GM21723 (cell line): ENCODE data around the gene PRKN.

Experiments
- ATAC-seq: cut with Tn5 transposase; IDR thresholded peaks from one replicate; pipeline ENCODE4 v1.9.1; 2021; ENCODE audit warnings: mild to moderate bottlenecking, moderate library complexity; ENCODE audit not compliant: unreplicated experiment

Gene PRKN

DNA sequence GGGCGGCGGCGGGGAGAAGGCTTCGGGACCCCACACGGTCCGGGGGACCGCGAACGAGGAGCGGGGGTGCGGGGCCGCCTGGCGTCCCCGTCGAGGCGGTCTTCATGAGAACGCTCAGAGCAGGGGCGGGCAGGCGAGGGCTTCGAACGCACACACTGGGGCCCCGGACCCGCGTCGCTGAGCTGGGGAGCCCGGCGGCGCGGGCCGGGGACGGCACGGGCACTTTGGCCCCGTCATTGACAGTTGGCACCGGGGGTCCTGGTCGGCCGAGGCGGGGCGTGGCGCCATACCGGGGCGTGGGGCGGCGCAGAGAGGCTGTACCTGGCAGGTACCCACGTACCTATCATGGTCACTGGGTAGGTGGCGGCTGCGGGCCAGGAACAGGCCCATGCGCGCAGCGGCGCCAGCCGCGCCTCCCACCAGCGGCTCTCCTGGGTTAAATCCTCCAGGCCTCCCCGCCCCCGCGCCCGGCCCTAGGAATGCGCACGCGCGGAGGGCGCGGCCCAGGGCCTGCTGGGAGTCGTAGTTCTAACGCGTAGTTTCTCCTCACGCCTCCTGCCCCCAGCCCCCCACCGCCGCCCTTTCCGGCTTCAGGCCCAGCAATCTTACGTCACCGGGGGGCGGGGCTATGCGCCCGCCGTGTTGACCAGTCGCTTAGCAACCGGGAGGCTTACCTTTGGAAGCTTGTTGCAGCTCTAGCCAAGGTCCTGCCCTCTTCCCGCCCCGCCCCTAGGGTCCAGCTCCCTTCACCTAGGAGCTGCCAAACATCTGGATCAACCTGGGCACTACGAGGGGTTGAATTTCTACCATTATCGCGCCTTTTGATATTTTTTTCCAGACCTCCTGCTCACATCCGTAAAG is at the start of gene PRKN, which contains the start of gene PACRG:
TSS of gene PRKN (minus strand) at position 445 of the 861 bp plus-strand sequence.
TSS of gene PACRG (plus strand) at position 653 of the 861 bp plus-strand sequence.
- peak; percentile 99 for ATAC-seq

- no peak for ATAC-seq
Measured at GRCh38 chr6:162777091-162777490, 49.5 kb upstream of the PRKN start.

DNA sequence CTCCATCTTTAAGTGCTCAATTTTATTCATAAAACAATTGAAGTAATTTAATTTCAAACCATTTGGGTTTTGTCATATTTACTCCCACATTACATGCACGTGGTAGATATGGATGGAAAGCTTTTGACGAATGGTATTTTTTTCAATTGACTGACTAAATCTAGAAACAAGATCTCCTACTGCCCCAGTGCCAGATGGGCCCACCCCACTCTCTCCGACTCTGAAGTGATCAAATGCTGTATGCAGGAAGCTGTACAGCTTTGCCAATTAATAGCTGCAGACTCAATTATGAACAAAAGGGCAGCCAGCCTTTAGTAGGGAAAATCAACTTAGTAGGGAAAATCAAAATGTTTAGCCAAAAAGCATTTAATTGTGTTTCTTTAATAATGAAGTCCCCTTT is 46.4 kb upstream of the PRKN start:
- ATAC-seq: no peak

DNA sequence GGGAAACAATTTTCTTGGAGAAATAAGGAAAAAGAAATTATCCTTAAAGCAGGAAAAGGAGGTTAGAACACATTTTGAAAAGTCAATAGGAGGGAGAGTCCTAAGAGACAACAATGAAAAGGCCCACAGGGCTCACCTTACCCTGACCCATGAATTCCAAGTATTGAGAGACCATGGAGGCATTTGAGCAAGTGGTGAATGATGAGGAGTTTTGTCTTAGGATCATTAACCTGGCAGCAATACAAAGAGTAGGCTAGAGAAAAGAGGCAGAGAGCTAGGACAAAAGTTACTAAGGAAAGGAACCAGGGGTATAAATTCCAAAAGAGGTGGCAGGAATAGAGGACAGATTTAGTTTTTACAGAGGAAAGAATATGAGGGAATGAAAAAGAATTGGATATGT is 44.9 kb upstream of the PRKN start:
- no peak for ATAC-seq

DNA sequence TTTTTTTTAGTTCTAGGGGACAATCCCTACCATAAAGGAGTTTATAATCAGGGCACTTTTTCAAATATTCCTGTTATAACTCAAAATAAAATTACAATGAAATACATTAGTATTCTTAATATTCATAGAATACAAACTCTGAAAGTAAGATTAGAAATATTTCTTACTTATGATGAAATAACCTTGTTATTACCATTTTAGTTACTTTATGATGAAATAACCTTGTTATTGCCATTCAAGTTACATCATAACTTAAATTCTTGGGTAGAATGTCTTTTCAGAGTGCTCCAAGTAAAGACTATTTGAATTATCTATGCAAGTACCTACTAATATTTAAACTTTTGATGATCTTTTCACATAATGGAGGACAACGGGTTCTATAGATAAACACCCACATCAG is 43.4 kb upstream of the PRKN start:
- no peak for ATAC-seq

GRCh38 chr6:162770136-162770535 is 42.6 kb upstream of the PRKN start:
- no peak for ATAC-seq

DNA sequence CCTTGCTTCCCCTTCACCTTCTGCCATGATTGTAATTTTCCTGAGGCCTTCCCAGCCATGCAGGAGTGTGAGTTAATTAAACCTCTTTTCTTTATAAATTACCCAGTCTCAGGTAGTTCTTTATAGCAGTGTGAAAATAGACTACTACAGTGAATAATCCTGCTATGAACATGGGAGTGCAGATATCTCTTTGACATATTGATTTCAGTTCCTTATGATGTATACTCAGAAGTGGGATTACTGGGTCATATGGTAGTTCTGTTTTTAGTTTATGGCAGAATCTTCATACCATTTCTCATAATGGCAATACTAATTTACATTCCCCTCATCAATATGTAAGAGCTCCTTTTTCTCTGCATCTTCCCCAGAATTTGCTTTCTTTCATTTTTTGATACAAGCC is 26.2 kb upstream of the PRKN start:
- no peak for ATAC-seq

GRCh38 chr6:162751211-162751859 is 23.8 kb upstream of the PRKN start:
- no peak for ATAC-seq

DNA sequence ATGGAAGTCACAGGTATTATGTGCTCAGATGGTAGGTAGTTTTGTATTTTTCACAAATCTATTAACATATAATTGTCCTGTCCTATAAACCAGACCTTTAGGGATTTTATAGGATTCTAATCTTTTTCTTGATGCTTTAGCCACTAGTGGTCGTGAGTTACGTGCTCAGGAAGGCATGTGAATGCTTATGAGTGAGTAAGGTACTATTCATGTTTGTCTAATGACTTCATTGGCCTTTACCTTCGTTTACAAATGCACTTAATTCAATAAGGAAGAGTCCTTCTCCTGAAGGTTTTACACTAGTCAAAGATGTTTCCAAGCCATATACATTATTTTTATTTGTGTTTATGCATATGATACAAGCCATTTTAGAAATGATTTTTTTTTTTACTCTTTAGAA is 23.2 kb upstream of the PRKN start:
- ATAC-seq: no peak

DNA sequence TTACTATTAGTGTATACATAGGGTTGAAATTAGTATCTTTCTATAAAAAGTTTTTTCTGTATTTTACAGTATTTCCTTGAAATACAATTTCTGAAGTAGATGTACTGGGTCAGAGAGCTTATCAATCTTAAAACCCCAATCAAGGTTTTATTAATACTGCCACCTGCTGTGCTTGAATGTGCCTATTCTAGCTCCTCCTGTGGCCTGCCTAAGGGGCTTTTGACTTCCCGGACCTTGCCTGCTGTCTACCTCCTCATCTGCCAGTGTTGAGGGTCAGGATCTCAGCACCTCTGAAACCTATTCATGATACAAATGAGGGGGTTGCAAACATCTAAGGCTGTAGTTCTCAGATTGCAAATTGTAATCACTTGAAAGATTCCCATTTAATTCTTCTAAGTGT is 9.4 kb upstream of the PRKN start:
- ATAC-seq: no peak

- no peak for ATAC-seq
Measured at GRCh38 chr6:162733489-162733888, 5.9 kb upstream of the PRKN start.

DNA sequence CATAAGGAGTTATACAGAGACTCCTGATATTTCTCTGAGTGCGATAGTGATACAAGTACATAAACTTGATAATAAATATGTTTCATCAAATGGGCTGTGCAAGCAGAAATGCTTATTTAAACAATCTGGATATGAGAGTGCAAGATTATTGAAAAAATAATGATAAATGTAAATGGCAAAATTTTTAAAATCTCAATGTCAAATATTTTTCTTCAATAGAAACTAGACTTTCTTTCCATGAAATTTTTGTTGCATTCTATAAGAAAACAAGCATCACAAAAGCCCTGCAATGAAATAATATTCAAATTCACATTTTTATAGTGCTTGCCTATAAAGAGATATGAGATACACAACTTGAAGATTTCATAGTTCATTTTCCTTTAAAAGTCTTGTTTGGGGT is 2.9 kb upstream of the PRKN start:
- ATAC-seq: no peak

- no peak for ATAC-seq
Measured at GRCh38 chr6:162728706-162729105, 1.1 kb upstream of the PRKN start.

GRCh38 chr6:162728197-162728596 is 631 bp upstream of the PRKN start:
- ATAC-seq: no peak

- peak; percentile 16 for ATAC-seq
Measured at GRCh38 chr6:162726947-162727321, 632 bp downstream of the PRKN start.

DNA sequence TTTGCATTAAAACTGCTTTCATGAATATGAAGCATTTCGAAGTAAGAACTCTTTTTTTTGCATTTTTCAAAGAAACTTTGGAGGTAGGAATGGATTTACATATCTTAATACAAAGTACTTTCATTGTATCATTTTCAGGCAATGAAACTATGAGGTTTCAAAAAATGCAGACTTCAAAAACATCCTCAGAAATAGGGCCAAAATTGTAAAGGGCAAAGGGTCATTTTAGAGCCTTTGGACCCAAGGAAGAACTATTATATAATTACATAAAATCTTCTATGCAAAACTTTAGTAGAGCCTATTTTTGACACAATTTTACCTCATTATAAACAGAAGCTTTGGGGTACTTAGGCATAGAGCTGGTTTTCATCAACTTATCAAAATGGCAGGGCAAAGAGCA is 4.9 kb downstream of the PRKN start:
- ATAC-seq: no peak

DNA sequence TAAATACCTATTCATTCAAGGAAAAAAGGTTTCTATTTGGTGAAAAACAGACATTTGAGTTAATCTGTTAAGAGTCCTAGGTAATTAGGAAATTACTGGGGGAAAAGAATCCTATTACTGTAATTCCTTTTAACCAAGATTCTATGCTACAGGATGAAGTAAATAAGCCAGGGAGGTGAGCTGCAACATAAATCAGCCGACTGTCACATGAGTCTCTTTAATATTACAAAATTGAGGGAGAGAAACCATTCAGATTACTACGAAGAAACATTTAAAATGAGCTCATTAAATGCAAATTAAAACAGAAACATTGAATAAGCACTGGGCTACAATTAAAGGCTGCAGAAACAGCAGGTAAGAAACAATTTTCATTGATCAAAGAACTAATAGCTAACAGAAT is 5.3 kb downstream of the PRKN start:
- no peak for ATAC-seq

DNA sequence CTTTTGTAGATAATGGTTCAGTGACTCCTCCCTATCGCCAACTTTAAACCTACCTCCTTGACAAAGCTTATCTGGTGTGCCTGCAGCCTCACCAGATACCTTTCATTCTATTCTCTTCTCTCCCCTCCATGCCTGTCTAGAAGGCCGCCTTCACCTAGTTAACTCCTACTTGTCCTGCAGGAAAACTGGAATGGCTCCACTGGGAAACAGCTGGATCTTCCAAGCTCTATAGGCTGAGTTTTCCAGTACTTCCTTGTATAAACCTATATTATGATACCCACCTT is 6.2 kb downstream of the PRKN start:
- ATAC-seq: no peak

DNA sequence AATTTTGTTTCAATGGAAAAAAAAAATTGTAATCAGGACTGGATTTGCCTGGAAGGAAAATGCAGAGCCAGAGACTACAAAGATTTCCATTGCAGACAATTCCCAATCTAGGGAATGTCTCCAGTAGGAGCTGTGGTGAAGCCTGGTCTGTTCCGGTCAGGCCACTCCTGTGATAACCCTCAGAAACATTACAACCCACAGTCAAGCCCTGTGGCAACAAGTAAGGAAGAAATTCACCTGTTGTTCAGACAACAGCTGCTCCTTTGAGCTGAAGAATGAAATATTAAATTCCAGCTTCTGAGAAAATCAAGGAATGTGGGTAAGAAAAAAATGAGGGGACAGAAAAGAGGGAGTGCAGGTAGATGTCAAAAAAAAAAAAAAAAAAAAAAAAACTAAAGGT is 8.0 kb downstream of the PRKN start:
- no peak for ATAC-seq

DNA sequence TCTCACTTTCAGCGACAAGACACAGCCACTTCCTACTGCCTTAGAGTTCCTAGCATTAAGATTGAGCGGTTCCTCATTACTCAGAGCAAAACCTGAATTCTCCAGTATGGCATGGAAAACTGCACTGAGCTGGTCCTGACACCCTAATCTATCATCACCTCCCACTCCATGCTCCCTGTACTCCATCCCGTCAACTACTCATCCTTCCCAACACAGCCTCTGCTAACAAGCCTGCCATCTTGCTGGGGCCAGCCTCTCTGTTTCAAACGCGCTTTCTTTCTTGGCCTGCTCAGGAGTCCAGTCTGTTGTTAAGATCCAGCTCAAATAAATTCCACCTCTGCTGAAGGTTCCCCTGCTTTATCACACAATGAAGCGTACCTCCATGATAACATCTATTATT is 12.0 kb downstream of the PRKN start:
- ATAC-seq: no peak

DNA sequence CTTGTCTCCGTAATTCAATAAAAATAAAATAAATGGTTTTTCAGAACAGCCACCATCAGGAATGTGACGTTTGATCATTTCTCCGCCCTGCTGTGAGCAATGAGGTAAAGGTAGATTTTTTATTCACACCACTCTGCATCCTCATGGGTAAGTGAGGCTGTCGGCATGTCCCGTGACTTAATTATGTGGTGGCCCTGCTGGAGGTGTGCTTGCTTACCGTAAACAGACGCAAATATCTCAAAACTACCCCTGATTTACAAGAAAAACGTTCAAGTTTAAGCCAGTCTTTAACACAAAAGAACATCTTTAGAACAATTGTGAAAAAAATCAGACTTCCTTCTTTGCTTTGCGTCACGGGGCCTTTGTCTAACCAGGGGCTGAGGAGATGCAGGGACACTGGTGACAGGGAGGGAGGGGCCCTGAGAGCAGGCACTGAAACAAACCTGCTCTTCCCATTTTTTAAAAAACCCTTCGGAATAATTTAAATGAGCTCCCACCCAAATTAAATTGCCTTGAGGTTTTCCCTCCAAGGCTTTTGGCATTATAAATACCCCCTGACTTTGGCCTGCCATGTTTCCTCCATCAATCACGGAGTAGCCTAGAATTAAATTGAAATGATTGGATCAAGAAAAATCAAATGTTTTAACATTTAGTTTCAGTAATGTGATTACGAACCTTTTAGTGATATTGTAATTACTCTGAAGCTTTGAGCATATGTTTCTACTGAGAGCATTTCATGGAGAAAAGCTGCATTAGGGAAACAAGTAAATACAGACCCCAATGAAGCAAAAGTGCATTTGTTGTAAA is 13.4 kb downstream of the PRKN start:
- ATAC-seq: no peak

- ATAC-seq: no peak
Measured at GRCh38 chr6:162712694-162713093, 14.9 kb downstream of the PRKN start.
